ENCODE data around the gene CLCN6. TPM values are rescaled to one million over a fixed set of nuclear protein-coding genes. Genes with fewer than 3 reads are reported as not detected.

The CLCN6 gene
- polyA plus RNA-seq, 1 donor from 2014 or later: 12.5 TPM

DNA sequence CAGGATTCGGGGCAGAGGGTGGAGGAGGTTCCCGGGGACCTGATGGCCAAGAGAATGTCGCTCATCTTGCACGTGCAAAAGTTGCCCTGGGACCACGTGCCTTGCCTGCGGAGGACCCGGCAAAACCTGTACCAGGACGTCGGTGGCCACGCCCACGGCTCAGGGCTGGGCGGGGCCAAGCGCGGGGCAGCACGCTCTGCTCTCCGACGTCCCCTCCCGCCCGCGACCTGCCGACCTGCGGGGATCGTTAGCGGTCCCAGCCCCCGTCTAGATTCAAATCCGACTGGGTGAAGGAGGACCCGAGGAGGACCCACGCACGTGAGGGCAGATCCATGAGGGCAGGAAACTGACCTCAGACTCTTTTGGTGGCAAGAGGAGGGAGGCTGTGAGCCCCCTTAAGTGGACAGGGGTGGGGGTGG is 44.0 kb upstream of the CLCN6 start, which contains the start of gene C1orf167:
TSS of gene C1orf167 (plus strand) at position 206 of the 419 bp plus-strand sequence. CDS start 2,208 bp downstream, outside the sequence.
- Histone ChIP-seq H3K4me3 (ENCODE audit: low read length) (no peak within 1 kb of the TSS), H3K79me2 (replicated peaks; ENCODE audit: insufficient read depth, low read length) (no peaks in the 10 kb centered on the region), H3K36me3 (ENCODE audit: insufficient read depth, low read length) (no peaks in the 10 kb centered on the region), H4K20me1 (ENCODE audit: insufficient read depth) (no peaks in the 10 kb centered on the region), H3K9me2 (ENCODE audit: insufficient read depth, low read length) (no peaks in the 10 kb centered on the region), H2AFZ (ENCODE audit: low read depth, low read length) (no peak within 1 kb of the TSS), H3F3A (ENCODE audit: insufficient read depth, low read length, poor library complexity, severe bottlenecking) (no peaks in the 10 kb centered on the region), H3K9me3 (ENCODE audit: low read length) (no peaks in the 10 kb centered on the region), H3K27me3 (ENCODE audit: insufficient read depth, low read depth, low read length) (no peaks in the 10 kb centered on the region), H3K4me2 (ENCODE audit: low read length) (no peak within 1 kb of the TSS), H3K9ac (ENCODE audit: low read length) (no peak within 1 kb of the TSS), H3K27ac (ENCODE audit: low read length) (no peak within 1 kb of the TSS)
- TF ChIP-seq POLR2AphosphoS5 (IDR thresholded peaks at IDR 0.05) (no peak), SMC3 (conservative IDR thresholded peaks at IDR 0.05; ENCODE audit: poor library complexity) (no peak), RAD21 (conservative IDR thresholded peaks at IDR 0.05) (no peak), EP300 (conservative IDR thresholded peaks at IDR 0.05; ENCODE audit: poor library complexity, severe bottlenecking) (no peak), EZH2 (IDR thresholded peaks at IDR 0.05; ENCODE audit: borderline replicate concordance, insufficient read depth, low read length, poor library complexity, severe bottlenecking) (no peak), TAF1 (IDR thresholded peaks at IDR 0.05; ENCODE audit: low read depth) (no peak), MXI1 (conservative IDR thresholded peaks at IDR 0.05; ENCODE audit: poor library complexity, severe bottlenecking) (no peak)
- TF ChIP-seq, protein P1, sequence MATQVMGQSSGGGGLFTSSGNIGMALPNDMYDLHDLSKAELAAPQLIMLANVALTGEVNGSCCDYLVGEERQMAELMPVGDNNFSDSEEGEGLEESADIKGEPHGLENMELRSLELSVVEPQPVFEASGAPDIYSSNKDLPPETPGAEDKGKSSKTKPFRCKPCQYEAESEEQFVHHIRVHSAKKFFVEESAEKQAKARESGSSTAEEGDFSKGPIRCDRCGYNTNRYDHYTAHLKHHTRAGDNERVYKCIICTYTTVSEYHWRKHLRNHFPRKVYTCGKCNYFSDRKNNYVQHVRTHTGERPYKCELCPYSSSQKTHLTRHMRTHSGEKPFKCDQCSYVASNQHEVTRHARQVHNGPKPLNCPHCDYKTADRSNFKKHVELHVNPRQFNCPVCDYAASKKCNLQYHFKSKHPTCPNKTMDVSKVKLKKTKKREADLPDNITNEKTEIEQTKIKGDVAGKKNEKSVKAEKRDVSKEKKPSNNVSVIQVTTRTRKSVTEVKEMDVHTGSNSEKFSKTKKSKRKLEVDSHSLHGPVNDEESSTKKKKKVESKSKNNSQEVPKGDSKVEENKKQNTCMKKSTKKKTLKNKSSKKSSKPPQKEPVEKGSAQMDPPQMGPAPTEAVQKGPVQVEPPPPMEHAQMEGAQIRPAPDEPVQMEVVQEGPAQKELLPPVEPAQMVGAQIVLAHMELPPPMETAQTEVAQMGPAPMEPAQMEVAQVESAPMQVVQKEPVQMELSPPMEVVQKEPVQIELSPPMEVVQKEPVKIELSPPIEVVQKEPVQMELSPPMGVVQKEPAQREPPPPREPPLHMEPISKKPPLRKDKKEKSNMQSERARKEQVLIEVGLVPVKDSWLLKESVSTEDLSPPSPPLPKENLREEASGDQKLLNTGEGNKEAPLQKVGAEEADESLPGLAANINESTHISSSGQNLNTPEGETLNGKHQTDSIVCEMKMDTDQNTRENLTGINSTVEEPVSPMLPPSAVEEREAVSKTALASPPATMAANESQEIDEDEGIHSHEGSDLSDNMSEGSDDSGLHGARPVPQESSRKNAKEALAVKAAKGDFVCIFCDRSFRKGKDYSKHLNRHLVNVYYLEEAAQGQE (IDR thresholded peaks at IDR 0.05; ENCODE audit: borderline replicate concordance): no peak
- TF ChIP-seq, protein P2, sequence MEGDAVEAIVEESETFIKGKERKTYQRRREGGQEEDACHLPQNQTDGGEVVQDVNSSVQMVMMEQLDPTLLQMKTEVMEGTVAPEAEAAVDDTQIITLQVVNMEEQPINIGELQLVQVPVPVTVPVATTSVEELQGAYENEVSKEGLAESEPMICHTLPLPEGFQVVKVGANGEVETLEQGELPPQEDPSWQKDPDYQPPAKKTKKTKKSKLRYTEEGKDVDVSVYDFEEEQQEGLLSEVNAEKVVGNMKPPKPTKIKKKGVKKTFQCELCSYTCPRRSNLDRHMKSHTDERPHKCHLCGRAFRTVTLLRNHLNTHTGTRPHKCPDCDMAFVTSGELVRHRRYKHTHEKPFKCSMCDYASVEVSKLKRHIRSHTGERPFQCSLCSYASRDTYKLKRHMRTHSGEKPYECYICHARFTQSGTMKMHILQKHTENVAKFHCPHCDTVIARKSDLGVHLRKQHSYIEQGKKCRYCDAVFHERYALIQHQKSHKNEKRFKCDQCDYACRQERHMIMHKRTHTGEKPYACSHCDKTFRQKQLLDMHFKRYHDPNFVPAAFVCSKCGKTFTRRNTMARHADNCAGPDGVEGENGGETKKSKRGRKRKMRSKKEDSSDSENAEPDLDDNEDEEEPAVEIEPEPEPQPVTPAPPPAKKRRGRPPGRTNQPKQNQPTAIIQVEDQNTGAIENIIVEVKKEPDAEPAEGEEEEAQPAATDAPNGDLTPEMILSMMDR (IDR thresholded peaks at IDR 0.05; ENCODE audit: poor library complexity, severe bottlenecking): no peak

DNA sequence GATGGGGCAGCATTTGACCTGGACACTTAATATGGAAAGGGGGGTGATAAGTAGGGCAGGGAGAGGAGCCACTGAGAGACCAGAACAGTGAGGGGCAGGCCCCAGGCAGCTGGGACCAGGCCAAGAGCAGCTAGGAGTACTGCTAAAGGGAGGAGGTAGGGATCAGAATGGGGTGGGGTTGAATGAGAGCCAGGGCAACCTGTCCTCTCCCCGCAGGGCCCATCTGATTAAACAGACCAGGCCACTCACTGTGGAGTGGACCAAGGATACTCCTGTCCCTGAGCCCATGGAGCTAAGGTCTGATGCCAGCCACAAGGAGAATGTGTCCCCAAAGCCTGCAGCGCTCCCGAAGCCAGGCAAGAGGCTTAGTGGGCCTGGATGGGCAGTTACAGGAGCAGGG is 41.9 kb upstream of the CLCN6 start:
- Histone ChIP-seq H3K9me2 (ENCODE audit: insufficient read depth, low read length) (no peaks in the 10 kb centered on the region), H3K4me3 (ENCODE audit: low read length) (no peak overlapping the region), H3K9ac (ENCODE audit: low read length) (no peak overlapping the region), H3K27ac (ENCODE audit: low read length) (no peak overlapping the region), H2AFZ (ENCODE audit: low read depth, low read length) (no peak overlapping the region), H3K4me2 (ENCODE audit: low read length) (no peak overlapping the region), H3K9me3 (ENCODE audit: low read length) (no peaks in the 10 kb centered on the region), H3F3A (ENCODE audit: insufficient read depth, low read length, poor library complexity, severe bottlenecking) (no peaks in the 10 kb centered on the region), H3K27me3 (ENCODE audit: insufficient read depth, low read depth, low read length) (no peaks in the 10 kb centered on the region), H3K79me2 (replicated peaks; ENCODE audit: insufficient read depth, low read length) (no peaks in the 10 kb centered on the region), H3K36me3 (ENCODE audit: insufficient read depth, low read length) (no peaks in the 10 kb centered on the region), H4K20me1 (ENCODE audit: insufficient read depth) (no peaks in the 10 kb centered on the region)
- TF ChIP-seq MXI1 (conservative IDR thresholded peaks at IDR 0.05; ENCODE audit: poor library complexity, severe bottlenecking): no peak
- no peak for TF ChIP-seq EZH2 (IDR thresholded peaks at IDR 0.05; ENCODE audit: borderline replicate concordance, insufficient read depth, low read length, poor library complexity, severe bottlenecking)
- TF ChIP-seq, protein P1 (IDR thresholded peaks at IDR 0.05; ENCODE audit: borderline replicate concordance): no peak
- no peak for TF ChIP-seq TAF1 (IDR thresholded peaks at IDR 0.05; ENCODE audit: low read depth)
- TF ChIP-seq, protein P2 (IDR thresholded peaks at IDR 0.05; ENCODE audit: poor library complexity, severe bottlenecking): no peak
- TF ChIP-seq RAD21 (conservative IDR thresholded peaks at IDR 0.05): no peak
- no peak for TF ChIP-seq SMC3 (conservative IDR thresholded peaks at IDR 0.05; ENCODE audit: poor library complexity)
- TF ChIP-seq EP300 (conservative IDR thresholded peaks at IDR 0.05; ENCODE audit: poor library complexity, severe bottlenecking): no peak
- no peak for TF ChIP-seq POLR2AphosphoS5 (IDR thresholded peaks at IDR 0.05)
